Measurements from ENCODE around the gene SFSWAP. TPM values are rescaled to one million over a fixed set of nuclear protein-coding genes. Genes with fewer than 3 reads are reported as not detected.
"Not testable (repeated sequence)": the region's sequence is repeated elsewhere in the genome, so short reads cannot be mapped to it uniquely, and the experiment has no call there.

SFSWAP gene
- total and polyA plus RNA-seq, 2 of the 8 experiments (the other 6 are each of a cell fraction or from before 2014, with no cell fraction given) = 36.5 to 49.5 TPM

DNA sequence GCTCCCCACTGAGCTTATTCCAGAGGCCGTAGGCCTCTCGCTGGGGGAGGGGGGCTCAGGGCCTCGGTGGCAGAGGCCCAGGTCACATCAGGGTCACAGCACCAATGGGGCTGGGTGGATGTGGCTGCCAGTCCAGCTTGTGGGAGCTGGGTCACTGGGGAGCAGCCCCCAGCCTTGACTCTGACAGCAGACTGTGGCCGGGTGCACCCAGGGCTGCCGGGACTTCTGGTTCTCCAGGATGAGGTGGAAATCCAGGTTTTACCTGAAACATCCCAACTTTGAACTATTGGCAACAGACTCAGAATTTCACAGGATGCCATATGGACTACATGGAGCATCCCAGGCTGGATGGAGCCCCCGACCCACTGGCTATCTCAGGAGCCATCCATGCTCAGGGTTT is 33.8 kb upstream of the SFSWAP start:
- H4K5ac ChIP-seq (ENCODE audit: insufficient read length, low read depth, low read length); DNase-seq (ENCODE audit: low read depth in 1 of 2, low spot score in 2 of 2); H2AK5ac ChIP-seq (ENCODE audit: low read depth, low read length); H3K18ac ChIP-seq (ENCODE audit: extremely low read depth, low read length); H2BK15ac ChIP-seq (ENCODE audit: low read length); H3K14ac ChIP-seq (ENCODE audit: insufficient read length); POLR2A ChIA-PET (ENCODE audit: partially characterized antibody); H3K79me2 ChIP-seq (ENCODE audit: control insufficient read depth in 1 of 2, insufficient read depth in 2 of 2, low read length in 2 of 2); H2BK20ac ChIP-seq (ENCODE audit: low read length); H3K23me2 ChIP-seq (ENCODE audit: low read depth, low read length); H3K36me3 ChIP-seq (ENCODE audit: control insufficient read depth in 2 of 4, insufficient read depth in 4 of 4, low read length in 3 of 4); CTCF ChIA-PET (ENCODE audit: partially characterized antibody); H3K9ac ChIP-seq (replicated peaks in 1 of 4; ENCODE audit: extremely low read depth in 1 of 4, low read depth in 3 of 4, low read length in 3 of 4); H2BK5ac ChIP-seq (ENCODE audit: low read depth, low read length); FAIRE-seq; H3K79me1 ChIP-seq (ENCODE audit: low read depth, low read length); H4K20me1 ChIP-seq (replicated peaks in 1 of 2; ENCODE audit: control insufficient read depth in 1 of 2, insufficient read depth in 2 of 2, low read length in 2 of 2); H3K4me2 ChIP-seq (ENCODE audit: insufficient read depth in 1 of 2, low read depth in 2 of 2, low read length in 2 of 2); H3K27ac ChIP-seq (ENCODE audit: low read depth, low read length); H2BK120ac ChIP-seq (replicated peaks; ENCODE audit: low read depth, low read length); H3K4me3 ChIP-seq (ENCODE audit: extremely low read depth in 1 of 4, insufficient read depth in 2 of 4, low read depth in 3 of 4, low read length in 4 of 4); H3K4ac ChIP-seq (replicated peaks; ENCODE audit: insufficient read length, low read depth, low read length); H2BK12ac ChIP-seq (ENCODE audit: low read depth, low read length); H4K91ac ChIP-seq (replicated peaks; ENCODE audit: insufficient read length, low read length); H3K27me3 ChIP-seq (replicated peaks in 1 of 4; ENCODE audit: control insufficient read depth in 3 of 4, extremely low read depth in 1 of 4, insufficient read depth in 3 of 4, low read length in 3 of 4); H3K9me3 ChIP-seq (ENCODE audit: insufficient read depth in 2 of 2, low read depth in 1 of 2, low read length in 1 of 2); H3K23ac ChIP-seq (ENCODE audit: insufficient read length); H2AFZ ChIP-seq (ENCODE audit: low read length); H3K56ac ChIP-seq (replicated peaks; ENCODE audit: insufficient read length, low read depth, low read length); H4K8ac ChIP-seq (ENCODE audit: extremely low read depth, insufficient read depth, low read length); H3K4me1 ChIP-seq (replicated peaks in 1 of 4; ENCODE audit: control insufficient read depth in 3 of 4, insufficient read depth in 4 of 4, low read length in 3 of 4): not testable (repeated sequence)
- 92% methylated on average over 6 of the region's 6 CpGs; no CpG with 5 or more reads in 1 of the 2 experiments for WGBS, 2 experiments (ENCODE audit: extremely low coverage in 1 of 2, insufficient coverage in 1 of 2, insufficient read length in 1 of 2, insufficient replicate concordance in 2 of 2, low coverage in 1 of 2, low lambda C conversion rate in 2 of 2, missing lambda C conversion rate in 1 of 2)
